ENCODE results near the gene FER1L5.

FER1L5 gene

DNA sequence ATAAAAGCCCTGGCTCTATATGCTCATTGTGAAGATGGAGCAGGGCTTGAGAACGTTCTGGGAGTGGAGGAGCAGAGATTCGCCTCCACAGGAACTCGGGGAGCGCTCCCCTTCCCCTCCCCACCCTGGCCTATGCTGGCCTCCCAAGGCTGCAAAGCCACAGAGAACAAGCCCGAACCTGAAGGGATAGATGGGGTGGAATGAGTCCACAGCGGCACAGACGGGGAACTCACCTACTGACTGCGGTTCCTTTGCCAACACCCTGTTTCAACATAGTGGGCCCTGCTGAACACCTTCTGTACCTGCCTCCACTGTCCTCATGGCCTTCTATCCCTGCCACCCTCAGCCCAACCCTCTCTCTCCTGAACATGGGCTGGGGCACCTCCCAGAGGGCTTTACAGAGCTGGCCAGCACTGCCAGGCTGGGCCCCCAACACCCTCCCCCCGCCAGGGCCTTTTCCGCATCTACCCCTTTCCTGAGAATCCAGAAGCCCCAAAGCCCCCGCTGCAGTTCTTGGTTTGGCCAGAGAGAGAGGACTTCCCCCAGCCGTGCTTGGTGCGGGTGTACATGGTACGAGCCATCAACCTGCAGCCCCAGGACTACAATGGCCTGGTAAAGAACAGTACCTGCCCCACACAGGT is 55.8 kb downstream of the FER1L5 start:
- no peak for DNase-seq (ENCODE audit: low spot score)

DNA sequence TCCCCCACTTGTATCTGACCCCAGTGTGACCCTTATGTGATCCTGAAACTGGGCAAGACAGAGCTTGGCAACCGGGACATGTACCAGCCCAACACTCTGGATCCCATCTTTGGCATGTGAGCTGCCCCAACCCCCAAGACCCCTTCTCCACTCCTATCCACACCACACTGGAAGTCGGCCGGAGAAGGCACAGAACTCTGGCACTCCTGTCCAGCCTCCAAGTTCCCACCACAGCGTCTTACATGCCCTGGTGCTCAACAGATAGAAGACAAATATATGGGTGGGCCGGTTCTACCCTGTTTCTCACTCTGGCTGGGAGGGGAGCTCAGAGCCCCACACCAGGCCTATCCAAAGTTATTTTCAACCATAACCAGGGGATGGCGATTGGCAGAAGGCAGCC is 56.5 kb downstream of the FER1L5 start:
- DNase-seq (ENCODE audit: low spot score) = no peak

DNA sequence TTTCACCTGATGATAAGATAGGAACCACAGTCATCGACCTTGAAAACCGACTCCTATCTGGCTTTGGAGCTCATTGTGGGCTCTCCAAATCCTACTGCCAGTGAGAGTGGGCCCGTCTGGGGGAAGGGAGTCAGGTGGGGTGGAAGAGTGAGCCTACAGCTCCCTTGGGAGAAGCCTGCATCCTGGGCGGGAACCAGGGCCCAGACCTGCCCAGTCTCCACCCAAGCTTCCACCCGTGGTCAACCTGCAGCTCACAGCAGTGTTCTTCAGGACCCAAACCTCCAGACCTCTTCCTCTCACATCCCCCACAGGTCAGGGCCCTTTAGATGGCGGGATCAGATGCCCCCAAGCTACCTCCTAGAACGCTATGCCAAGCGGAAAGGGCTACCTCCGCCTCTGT is 57.1 kb downstream of the FER1L5 start:
- DNase-seq (ENCODE audit: low spot score) = no peak

DNA sequence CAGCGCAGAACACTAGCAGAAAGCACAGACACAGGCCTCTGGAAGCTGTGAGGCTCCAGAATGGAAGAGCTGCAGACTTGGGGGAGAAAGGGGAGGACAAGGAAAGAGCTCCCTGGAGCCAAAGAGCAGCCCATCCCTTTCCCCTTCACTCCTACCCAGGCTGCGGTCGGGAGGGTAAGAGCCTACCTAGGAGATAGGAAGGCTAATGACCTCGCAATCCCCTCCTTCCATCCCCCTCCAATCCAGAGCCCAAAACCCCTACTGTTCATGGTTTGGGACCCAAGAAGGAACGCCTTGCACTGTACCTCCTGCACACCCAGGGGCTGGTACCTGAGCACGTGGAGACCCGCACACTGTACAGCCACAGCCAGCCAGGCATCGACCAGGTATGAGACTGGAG is 57.5 kb downstream of the FER1L5 start:
- no peak for DNase-seq (ENCODE audit: low spot score)

DNA sequence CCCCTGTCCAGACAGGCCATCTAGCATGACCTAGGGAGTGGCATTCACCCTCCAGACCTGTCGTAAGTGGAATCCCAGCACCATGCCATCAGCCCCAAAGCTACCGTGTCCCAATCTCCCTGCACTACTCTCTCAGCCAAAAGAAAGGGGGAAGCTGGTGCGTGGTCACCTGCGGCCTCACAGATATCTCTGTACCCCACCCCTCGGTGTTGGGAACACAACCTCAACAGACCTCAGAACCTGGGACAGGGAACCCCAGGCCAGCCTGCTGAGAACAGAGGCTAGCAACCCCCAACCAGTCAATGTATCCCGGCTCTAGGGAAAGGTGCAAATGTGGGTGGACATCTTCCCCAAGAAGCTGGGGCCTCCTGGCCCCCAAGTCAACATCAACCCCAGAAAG is 59.1 kb downstream of the FER1L5 start:
- DNase-seq (ENCODE audit: low spot score) = no peak

DNA sequence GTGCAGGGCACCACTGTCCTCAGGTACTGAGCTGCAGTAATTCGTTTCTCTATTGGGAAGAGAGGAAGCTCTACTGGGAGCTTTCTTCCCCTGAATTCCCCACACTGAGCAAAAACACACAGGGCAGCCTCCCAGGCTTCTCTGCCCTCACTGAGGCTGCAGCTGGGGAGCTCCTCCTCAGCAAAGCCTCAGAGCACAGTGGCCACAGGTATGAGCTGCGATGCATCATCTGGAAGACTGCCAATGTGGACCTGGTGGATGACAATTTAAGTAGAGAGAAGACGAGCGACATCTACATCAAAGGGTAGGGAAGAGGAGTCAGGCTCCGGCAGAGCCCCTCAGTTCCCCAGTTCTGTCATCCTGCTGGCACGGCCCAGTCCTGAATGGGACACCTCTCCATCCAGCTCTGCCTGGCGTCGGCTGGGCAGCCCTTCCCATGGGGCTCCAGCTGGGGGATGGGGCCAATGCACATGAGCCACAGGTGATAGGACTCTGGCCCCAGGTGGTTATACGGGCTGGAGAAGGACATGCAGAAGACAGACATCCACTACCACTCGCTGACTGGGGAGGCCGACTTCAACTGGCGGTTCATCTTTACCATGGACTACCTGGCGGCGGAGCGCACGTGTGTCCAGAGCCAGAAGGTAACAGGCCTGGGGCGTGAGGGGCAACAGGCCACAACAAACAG is 59.7 kb downstream of the FER1L5 start:
- DNase-seq (ENCODE audit: low spot score) = no peak

DNA sequence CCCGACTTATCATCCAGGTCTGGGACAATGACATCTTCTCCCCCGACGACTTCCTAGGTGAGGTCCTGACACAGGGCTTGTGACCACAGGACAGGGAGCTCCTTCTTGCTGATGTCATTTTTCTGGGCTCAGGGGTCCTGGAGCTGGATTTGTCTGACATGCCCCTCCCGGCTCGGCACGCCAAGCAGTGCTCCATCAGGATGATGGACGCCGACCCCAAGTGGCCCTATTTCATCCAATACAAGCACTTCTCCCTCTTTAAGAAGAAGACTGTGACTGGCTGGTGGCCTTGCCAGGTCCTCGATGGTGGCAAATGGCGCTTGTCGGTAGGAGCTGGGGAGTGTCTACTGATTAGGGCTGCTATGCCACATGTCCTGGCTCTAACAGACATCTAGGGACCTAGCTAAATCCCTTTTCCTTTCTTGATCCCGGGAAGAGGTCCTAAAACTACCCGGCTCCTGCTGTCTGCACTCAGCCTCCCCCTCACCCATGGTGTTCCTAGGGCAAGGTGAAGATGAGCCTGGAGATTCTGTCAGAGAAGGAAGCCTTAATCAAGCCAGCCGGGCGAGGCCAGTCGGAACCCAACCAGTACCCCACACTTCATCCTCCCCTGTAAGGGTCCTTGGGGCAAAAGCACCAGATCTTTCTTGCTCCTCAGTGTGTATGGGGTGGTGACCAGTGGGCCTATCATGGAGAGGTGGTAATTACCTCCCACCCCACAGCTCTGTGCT is 60.6 kb downstream of the FER1L5 start:
- DNase-seq (ENCODE audit: low spot score) = no peak

DNA sequence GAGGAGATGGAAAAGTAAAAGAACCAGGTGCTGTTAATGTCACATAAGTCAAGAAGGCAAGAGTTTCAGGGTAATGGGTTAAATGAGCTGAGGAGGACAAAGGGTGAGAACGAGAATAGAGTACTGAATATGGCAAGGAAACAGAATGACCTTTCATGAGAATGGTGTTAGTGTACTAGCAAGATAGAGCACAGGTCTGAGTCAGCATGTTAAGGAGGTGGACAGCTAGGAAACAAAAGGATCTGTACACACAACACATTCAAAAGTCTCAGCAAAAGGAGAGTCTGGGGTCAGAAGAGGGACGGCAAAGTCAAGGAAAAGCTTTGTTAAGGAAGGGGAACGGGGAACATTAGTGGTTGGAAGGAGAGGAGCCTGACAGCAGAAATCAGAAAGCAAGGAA is 68.4 kb downstream of the FER1L5 start:
- DNase-seq (ENCODE audit: low spot score) = no peak

DNA sequence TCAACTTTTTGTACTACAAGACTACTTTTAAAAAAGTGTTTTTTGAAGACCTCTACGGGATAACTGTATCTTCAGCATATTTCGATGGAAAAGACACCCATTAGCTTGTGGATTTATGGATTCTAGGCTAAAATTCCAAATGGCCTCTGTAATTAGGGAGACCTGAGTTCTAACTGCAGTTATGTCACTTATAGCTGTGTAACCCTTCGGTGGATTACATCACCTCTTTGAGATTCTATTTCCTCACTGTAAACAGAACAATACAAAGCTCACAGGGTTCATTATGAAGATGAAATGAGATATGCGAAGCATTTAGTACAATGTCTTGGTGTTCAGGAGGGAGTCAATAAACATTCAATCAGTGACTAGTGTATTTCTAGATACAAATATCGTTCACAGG is 73.1 kb downstream of the FER1L5 start:
- no peak for DNase-seq (ENCODE audit: low spot score)

DNA sequence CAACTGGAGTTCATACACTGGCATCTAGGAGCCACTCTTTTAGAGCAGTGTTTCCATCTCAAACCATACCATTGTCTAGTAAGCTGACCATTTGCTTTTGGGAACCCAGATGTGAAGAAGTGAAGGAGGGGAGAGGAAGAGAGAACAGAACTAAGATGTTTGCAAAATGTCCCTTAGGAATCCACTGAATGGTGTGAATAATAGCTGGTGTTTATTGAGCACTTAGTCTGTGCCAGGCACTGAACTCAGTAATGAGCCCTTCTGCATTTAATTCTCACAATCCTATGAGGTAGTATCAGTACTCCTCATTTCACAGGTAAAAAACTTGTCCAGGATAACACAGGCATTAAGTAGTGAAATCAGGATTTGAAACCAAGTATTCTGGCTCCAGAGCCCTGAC is 73.8 kb downstream of the FER1L5 start:
- DNase-seq (ENCODE audit: low spot score) = no peak

DNA sequence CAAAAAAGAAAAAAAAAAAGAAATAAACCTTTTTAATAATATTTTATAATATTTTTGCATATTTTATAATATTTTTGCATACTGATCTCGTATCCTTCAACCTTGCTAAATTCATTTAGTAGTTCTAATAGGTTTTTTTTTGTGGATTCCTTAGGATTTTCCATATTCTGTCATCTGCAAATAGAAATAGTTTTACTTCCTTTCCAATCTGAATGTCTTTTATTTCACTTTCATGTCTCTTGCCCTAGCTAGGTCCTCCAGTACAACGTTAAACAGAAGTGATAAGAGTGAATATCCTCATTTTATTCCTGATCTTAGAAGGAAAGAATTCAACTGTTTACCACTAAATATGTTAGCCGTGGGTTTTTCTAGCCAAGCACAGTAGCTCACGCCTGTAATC is 83.6 kb downstream of the FER1L5 start:
- no peak for DNase-seq (ENCODE audit: low spot score)

DNA sequence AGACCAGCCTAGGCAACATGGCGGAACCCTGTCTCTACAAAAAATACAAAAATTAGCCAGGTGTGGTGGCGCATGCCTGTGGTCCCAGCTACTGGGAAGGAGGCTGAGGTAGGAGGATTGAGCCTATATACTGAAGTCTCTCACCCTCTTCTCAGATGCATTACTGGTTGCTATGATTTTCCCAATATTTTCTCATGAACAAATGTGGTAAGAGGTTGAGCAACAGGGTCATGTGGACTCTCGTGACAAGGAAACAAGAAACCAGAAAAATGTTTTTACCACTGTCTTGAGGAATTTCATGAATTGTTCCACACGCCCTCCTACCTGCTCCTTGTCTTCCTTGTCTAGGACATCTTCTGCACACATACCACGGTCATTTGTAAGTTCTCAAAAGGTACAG is 84.9 kb downstream of the FER1L5 start:
- no peak for DNase-seq (ENCODE audit: low spot score)

DNA sequence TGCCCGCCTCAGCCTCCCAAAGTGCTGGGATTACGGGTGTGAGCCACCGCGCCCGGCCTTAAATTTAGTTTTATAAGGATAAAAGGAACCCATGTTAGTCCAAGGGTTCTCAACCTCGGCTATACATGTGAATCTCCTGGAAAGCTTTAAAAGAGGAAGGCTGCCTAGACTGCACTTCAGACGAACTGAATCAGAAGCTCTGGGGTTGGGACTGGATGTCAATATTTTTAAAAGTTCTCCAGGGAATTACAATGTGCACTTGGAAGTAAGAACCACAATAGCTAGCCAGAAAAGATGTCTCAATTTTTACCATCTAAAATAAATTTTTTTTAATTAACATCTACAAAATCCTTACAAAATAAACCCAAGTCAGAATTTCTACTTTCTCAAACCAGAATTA is 87.2 kb downstream of the FER1L5 start:
- no peak for DNase-seq (ENCODE audit: low spot score)

DNA sequence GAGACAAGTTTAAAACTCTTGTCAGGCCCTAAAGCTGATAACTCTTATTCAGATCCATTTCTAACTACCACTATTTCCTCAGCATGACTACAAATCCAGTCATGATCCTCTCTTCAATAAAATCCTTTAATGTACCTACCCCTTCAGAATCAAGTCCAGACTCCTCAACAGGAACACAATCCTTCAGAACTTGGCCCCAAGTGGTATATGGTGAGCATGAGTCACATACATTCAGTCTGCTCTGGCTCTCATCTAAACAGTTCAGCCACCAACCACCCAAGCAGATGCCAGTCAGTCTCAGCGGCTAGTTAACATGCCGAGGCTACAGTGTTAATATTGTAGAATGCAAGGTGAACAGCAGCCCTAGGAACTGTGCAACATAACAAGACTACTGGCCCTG is 87.6 kb downstream of the FER1L5 start:
- no peak for DNase-seq (ENCODE audit: low spot score)

DNA sequence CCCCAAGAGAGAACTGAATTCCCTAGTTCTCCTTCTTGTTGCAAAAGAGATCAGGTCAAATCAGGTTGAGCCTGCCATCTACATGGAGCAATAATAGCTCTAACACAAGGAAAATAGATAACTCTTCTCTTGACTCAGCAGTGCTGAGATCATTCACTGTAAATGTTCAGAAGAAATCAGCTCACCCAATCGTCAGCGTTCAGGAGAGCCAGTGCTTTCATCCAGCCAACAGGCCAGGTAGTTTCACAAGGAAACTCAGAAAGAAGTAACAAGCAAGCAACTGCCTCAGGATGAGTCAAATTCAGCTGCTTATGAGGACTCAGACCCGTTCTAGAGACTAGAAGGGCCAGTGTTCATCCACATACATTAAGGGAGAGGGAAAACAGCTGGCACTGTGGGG is 91.4 kb downstream of the FER1L5 start:
- DNase-seq (ENCODE audit: low spot score) = no peak

DNA sequence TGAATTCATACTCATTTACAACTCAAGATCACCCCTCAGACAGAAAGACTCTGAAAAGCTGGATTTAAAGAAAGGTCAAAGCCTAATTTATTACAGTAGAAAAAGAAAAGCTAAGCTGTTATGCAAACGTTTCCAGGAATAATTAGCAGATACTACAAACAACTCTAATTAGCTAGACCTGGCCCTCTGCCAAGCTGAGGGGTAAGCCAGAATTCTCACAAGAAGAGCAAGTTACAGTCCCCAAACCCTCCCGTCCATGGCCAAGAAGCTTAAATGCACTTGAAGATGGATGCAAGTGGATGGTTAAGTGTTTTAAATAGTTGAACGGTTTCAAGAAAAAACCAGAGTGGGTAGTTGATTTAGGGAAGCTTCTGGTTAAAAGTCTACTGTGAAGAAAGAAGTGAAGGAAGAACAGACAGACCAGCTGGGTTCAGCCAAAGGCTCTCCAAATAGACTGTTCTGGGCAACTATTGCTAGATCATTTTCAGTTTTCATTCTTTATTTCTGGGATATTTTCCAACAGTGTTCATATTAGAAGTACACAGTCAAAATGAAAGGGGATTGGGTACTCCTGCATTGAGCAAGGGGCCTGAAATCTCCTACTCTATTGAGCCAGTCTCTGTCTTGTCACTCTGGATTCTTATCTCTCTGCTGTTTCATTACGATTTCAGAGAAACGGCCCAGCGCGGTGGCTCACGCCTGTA is 92.5 kb downstream of the FER1L5 start:
- DNase-seq (ENCODE audit: low spot score) = no peak

DNA sequence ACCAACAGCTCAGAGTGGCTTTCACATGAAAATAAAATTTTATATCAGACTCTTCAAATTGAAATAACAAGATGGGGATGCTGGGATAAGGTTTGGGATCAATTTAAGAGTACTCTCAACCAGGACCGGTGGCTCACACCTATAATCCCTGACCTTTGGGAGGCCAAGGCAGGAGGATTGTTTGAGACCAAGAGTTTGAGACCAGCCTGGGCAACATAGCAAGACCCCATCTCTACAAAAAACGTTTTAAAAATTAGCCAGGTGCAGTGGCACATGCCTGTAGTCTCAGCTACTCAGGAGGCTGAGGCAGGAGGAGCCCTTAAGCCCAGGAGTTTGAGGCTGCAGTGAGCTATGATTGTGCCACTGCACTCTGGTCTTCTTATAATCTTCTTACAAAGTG is 94.7 kb downstream of the FER1L5 start:
- no peak for DNase-seq (ENCODE audit: low spot score)

DNA sequence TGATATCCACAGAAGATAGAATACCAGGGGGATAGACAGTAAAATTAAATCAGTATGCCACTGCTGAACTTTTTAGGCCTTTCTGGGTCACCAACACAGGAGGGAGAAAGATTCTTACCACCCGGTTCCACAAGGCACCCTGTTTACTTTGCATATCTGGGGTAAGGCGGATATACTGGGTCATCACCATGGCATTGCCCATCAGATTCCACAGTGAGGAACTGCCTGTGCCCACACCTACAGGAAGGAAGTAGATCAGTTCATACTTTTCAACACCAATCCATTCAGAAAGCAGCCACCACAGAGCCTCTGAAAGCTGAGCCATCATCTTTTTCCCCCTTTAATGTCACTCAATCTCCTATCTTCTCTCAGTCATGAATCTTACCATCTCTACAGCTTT is 95.3 kb downstream of the FER1L5 start:
- DNase-seq (ENCODE audit: low spot score) = no peak

DNA sequence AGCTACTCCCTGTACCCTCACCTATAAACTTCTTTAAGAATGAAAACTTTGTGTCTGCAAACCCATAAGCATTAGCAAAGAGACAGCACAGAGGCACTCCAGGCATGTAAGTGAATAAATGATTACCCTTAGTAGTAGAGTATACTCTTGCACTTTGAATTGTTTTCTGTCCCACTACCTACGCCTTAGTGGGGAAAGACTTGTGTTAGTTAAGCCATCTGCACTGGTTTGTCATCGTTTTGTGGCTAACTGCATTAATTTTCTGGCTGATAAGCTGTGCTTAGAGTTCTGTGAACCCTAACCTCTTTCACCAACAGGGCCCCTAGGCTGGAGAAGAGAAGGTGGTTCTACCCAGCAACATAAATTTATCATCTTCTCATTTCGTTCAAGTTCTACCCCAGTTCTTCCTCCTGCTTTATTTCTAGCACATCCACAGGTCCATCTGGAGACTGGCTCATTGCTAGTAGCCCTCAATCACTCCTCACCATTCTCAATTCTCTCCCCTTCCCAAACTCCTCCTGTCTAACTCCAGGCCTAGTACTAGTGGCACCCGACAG is 96.6 kb downstream of the FER1L5 start:
- DNase-seq (ENCODE audit: low spot score) = peak; percentile 38

DNA sequence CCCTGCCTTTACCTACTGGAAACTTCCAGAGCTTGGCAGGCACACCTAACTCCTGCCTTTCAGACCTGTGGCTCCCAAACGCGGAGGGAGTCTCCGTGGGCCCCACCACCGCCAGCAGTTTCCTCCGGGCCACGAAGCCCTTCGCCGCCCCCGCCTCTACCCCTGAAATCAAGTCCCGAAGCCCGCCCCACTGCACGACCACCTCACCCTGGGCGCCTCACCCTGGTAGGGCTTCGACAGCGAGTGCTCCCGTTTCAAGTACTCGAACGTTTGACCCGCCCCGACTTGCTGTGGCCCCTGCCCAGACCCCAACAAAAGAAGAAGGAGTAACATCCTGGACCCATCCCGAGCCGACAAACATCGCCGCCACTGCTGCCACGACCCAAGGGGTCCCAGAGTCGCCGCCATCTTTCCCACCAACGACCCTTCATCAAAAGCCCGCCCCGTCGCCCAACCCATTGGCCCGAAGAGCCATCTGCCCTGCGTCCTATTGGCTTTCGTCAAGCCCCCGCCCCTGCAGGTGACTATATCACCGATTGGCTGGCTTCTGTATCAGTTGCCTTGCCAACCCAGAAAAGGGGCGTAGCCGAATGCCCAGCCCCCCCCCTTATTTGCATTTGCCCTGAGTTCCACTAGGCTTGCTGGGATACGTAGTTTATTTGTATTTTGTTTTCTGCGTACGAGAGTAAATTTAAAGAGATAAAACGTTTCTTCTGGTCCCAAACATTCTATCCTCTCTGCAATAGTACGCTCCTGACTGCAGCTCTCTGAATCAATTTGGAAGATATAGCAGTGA is 97.3 kb downstream of the FER1L5 start, which contains the start of gene LMAN2L:
TSS of gene LMAN2L (minus strand) at position 432 of the 796 bp plus-strand sequence. CDS start at position 408, 24 bp downstream.
- DNase-seq (ENCODE audit: low spot score) = peak; percentile 98

DNA sequence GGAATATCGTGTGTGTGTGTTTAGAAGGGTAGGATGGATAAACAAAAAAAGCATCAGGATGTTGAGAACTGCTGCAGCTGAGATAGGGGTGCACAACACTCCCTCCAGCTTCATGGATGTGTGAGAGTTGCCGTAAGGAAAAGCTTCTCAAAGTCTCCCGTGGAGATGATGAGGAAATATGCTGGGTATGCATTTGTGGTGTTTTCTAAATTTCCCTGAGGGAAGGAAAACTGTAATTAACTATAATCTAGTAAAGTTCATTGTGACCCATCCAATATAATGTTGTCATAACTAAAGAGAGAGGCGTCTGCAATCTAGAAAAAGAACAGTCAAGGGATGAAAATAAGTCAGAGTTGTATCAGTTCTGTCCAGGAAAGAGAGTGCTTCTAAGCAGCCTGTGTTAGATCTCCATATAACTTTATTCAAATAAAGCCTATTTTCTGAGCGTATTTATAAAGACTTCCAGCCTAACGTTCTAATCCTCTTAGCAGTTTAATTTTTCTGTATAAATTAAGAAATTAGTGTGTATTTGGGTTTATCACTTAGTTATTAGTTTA is 104.6 kb downstream of the FER1L5 start:
- no peak for DNase-seq (ENCODE audit: low spot score)

Data from RKO (cell line).